ENCODE results near the gene MYEF2.

Gene MYEF2

DNA sequence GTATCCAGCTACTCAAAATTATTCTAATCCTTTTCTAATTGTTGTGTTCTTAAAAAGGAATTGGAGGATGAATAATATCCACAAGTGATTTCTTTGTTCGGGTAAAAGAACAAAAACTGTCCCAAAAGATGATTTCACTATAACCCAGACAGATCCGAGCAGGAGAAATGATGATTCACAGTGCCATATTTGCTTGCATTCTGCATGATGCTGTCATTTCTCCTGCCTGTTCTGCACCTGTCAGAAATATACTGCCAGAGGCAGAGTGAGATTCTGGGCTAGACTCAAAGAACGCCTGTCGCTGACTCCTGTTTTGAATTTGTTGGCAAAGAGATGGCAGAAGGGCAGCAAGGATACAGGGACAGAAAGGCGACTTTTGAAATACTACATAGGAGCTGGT is 92.0 kb downstream of the MYEF2 start:
- no peak for DNase-seq

DNA sequence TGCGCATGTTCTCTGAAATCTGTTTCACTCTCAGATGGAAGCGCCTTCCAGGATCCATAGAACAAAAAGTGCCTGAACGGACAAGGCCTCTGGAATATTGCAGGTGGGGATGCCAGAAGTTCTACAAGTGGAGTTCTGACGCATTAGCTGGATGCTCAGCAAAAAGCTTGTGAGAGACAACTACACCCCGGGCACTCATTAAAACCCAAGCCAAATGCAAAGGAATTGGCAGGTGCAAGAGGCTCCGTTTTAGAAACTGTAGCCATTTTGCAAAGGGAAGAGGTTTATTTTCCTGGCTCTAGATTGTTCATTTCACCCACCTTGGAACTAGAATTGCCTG is 92.5 kb downstream of the MYEF2 start:
- no peak for DNase-seq

DNA sequence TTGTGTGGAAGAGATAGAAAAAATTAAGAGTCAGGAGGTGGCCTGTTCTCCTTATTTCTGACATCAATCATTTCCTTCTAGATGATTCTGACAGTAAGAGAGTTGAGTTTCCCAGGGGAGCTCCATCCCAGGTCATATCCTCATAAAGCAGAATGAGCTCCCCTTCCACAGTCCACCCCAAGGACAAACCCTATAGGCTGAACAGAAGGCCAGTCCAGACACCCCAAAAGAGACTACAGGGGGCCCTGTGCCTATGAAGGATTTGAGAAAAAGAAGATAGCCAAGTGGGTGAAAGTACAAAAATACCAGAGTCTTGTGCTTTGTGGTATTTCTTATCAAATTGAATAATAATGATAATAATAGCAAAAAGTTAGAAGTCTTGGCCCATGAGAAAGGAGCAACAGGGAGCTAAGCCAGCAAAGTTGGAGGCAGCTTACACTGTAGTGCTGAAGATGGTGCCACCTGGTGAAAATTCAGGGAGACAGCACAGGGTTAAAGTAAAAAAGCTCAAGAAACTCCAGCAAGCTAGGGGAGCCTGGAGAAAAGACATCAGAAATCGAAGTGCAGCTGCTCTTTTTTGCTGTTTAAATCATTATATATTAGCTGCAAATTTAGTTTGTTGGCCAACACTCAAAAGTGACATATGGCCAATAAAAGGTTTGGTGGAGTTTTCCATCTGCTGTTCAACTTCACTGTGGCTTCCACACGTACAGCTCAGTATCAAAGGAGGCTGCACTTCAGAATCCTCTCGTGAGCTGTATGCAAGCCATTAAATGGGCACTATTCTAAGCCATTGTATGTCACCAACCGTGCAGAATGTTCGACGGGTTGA is 93.1 kb downstream of the MYEF2 start:
- no peak for DNase-seq

Measured in stimulated activated CD8-positive, alpha-beta memory T cell treated with anti-CD3 and anti-CD28 coated beads, Interleukin-4, amount 100 ng/mL, for 48 hours (primary cell).